Lower leg skin (tissue), 4 donors: Measurements from ENCODE around the gene RAB34. TPM values are rescaled to one million over a fixed set of nuclear protein-coding genes. Genes with fewer than 3 reads are reported as not detected.
A peak's percentile ranks its signal among the peaks of the same experiment; 100 is the strongest.

ENCODE experiments used
- DNase-seq, 2 donors: peaks; one replicate each; pipeline ENCODE4 v3.0.0-alpha.2; 2019; ENCODE audit warnings: low spot score in 2 of 2
- H3K4me3 ChIP-seq: fragments of 200-600 bp; sonication (generic); 2 replicates; pipeline ENCODE4 v1.5.1; 2017; ENCODE audit warnings: mild to moderate bottlenecking, low read depth; ENCODE audit not compliant: poor library complexity, severe bottlenecking
- POLR2A ChIP-seq, 2 donors: fragments of 450-650 bp; IDR thresholded peaks; one replicate each; pipeline ENCODE4 v1.6.1; 2016 to 2017; ENCODE audit warnings: antibody characterized with exemption in 2 of 2, mild to moderate bottlenecking in 1 of 2, moderate library complexity in 1 of 2
- WGBS, 2 donors: methylation state at CpG; one replicate each; pipeline ENCODE4 v1.1.5; 2018; 5-methylcytosine and 5-hydroxymethylcytosine counted together
- intact Hi-C: fragments of 100-400 bp; cut with DNase I; formaldehyde crosslinking; loops from one replicate; pipeline ENCODE4 v1.15.0; 2023; ENCODE audit warnings: low total_unique reads
- total RNA-seq, 4 donors: library from RNA; depleted of rRNA; stranded (reverse); fragments of >200 nt; gene quantifications; one replicate each; pipeline ENCODE4 v1.1.0, GENCODE V29; 2016
- TF ChIP-seq, protein P1 (sequence below), 3 donors: fragments of 450-650 bp; IDR thresholded peaks; one replicate each; pipeline ENCODE4 v1.5.1; 2016; ENCODE audit warnings: antibody characterized with exemption in 3 of 3, mild to moderate bottlenecking in 3 of 3, moderate library complexity in 2 of 3

Gene RAB34
- total RNA-seq, 4 donors from 2014 or later, result 76.6 to 138 (median 103) TPM

- TF ChIP-seq, protein P1, sequence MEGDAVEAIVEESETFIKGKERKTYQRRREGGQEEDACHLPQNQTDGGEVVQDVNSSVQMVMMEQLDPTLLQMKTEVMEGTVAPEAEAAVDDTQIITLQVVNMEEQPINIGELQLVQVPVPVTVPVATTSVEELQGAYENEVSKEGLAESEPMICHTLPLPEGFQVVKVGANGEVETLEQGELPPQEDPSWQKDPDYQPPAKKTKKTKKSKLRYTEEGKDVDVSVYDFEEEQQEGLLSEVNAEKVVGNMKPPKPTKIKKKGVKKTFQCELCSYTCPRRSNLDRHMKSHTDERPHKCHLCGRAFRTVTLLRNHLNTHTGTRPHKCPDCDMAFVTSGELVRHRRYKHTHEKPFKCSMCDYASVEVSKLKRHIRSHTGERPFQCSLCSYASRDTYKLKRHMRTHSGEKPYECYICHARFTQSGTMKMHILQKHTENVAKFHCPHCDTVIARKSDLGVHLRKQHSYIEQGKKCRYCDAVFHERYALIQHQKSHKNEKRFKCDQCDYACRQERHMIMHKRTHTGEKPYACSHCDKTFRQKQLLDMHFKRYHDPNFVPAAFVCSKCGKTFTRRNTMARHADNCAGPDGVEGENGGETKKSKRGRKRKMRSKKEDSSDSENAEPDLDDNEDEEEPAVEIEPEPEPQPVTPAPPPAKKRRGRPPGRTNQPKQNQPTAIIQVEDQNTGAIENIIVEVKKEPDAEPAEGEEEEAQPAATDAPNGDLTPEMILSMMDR (IDR thresholded peaks at IDR 0.05), result no peak
- no peak for TF ChIP-seq POLR2A (IDR thresholded peaks at IDR 0.05)
- 36 to 56% methylated on average over 1 of the region's 1 CpG for WGBS, 2 donors
- intact Hi-C loops, result no loop called here
Observed at GRCh38 chr17:28667870-28668269, 49.8 kb downstream of the RAB34 start.

DNA sequence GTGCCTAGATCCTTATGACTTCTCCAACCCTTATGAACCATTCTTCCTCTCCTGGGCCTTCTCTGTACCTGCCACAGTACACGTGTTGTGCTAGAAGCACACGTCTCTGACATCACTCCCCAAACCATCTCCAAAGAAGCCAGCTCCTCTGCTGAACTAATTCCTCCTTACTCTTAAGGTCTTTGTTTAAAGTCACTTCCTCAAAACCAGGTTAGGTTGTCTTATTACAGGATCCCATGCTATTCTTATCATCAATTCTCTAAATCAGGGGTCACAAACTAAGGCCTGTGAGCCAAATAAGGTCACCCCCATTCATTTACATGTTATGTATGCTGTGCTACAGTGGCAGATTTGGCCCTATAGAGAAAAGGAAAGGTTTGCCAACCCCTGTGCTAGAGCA is 51.7 kb downstream of the RAB34 start:
- no peak for DNase-seq
- TF ChIP-seq POLR2A (IDR thresholded peaks at IDR 0.05), result no peak
- 76 to 82% methylated on average over 2 of the region's 2 CpGs for WGBS, 2 donors
- intact Hi-C loops, result no loop called here
- H3K4me3 ChIP-seq, result no peak overlapping the region

More at GRCh38 chr17:28667870-28668269, 49.8 kb downstream of the RAB34 start:
- DNase-seq, result peak in 1 of 2 donors; percentile 12
- H3K4me3 ChIP-seq, result no peak overlapping the region

Other genes with a start within 250 kb of the RAB34 start
- gene SLC13A2, start 244.2 kb downstream of the RAB34 start, total RNA-seq, result 10 to 100 TPM in 2 of 4 donors, 1 to 10 TPM in 2; 1.2 to 13.2 (median 9.8) TPM
- gene FOXN1, start 211.5 kb downstream of the RAB34 start, total RNA-seq, result 10 to 100 TPM; 28.9 to 65.0 (median 45.4) TPM
- gene UNC119, start 165.2 kb downstream of the RAB34 start, total RNA-seq, result 10 to 100 TPM; 41.2 to 41.6 (median 41.4) TPM
- gene PIGS, start 146.3 kb downstream of the RAB34 start, total RNA-seq, result 10 to 100 TPM; 57.6 to 84.0 (median 75.1) TPM
- 100 to 1,000 TPM; 109 to 186 (median 138) TPM for gene ALDOC, start 141.0 kb downstream of the RAB34 start, total RNA-seq
- gene SPAG5, start 118.8 kb downstream of the RAB34 start, total RNA-seq, result 10 to 100 TPM in 1 of 4 donors, 1 to 10 TPM in 3; 4.0 to 12.4 (median 7.7) TPM
- gene RSKR, start 103.7 kb downstream of the RAB34 start, total RNA-seq, result 1 to 10 TPM; 6.7 to 8.7 (median 6.9) TPM
- 10 to 100 TPM; 51.0 to 93.7 (median 83.7) TPM for gene BLTP2, start 72.7 kb downstream of the RAB34 start, total RNA-seq
- 10 to 100 TPM; 36.6 to 47.4 (median 38.0) TPM for gene SDF2, start 56.0 kb downstream of the RAB34 start, total RNA-seq
- gene SUPT6H, start 55.7 kb downstream of the RAB34 start, total RNA-seq, result 10 to 100 TPM; 47.2 to 86.7 (median 71.3) TPM
- 1 to 10 TPM in 3 of 4 donors, not detected in 1; 1.0 to 3.7 (median 3.3) TPM for gene PROCA1, start 6.0 kb downstream of the RAB34 start, total RNA-seq
- gene RPL23A, start 2.1 kb upstream of the RAB34 start, total RNA-seq, result 100 to 1,000 TPM; 538 to 966 (median 735) TPM
- gene TLCD1, start 8.4 kb upstream of the RAB34 start, total RNA-seq, result 10 to 100 TPM in 3 of 4 donors, 1 to 10 TPM in 1; 9.4 to 33.6 (median 23.5) TPM
- 1 to 10 TPM; 2.1 to 9.5 (median 4.4) TPM for gene NEK8, start 10.9 kb upstream of the RAB34 start, total RNA-seq
- 10 to 100 TPM; 11.0 to 30.9 (median 21.8) TPM for gene TRAF4, start 26.1 kb upstream of the RAB34 start, total RNA-seq
- gene FAM222B, start 124.9 kb upstream of the RAB34 start, total RNA-seq, result 10 to 100 TPM; 10.7 to 18.0 (median 12.0) TPM
- gene ERAL1, start 137.1 kb upstream of the RAB34 start, total RNA-seq, result 10 to 100 TPM; 39.4 to 45.2 (median 41.6) TPM
- gene FLOT2, start 179.9 kb upstream of the RAB34 start, total RNA-seq, result 100 to 1,000 TPM in 1 of 4 donors, 10 to 100 TPM in 3; 38.7 to 117 (median 45.6) TPM
- 10 to 100 TPM; 19.2 to 22.9 (median 19.5) TPM for gene DHRS13, start 185.2 kb upstream of the RAB34 start, total RNA-seq
- 10 to 100 TPM; 24.4 to 52.9 (median 42.7) TPM for gene PHF12, start 233.7 kb upstream of the RAB34 start, total RNA-seq